Epithelial cell of proximal tubule (primary cell): ENCODE data around the gene KLB. TPM values are rescaled to one million over a fixed set of nuclear protein-coding genes. Genes with fewer than 3 reads are reported as not detected.

Experiments used
- DNase-seq: peaks from one replicate; pipeline ENCODE4 v3.0.0-alpha.2; 2011; ENCODE audit warnings: low read depth
- H3K4me3 ChIP-seq: 2 replicates; pipeline ENCODE4 v1.5.1; 2011; ENCODE audit warnings: low read depth, mild to moderate bottlenecking, low read length
- total RNA-seq: library from RNA; depleted of rRNA; stranded (reverse); fragments of >200 nt; gene quantifications from 2 replicates; pipeline ENCODE4 v1.2.3, GENCODE V29; 2015
- TF ChIP-seq, protein P1 (sequence below): conservative IDR thresholded peaks from 2 replicates; pipeline ENCODE4 v1.5.1; 2012; ENCODE audit warnings: low read depth, mild to moderate bottlenecking, low read length

Gene KLB
- total RNA-seq, 1 donor from 2014 or later: not detected

DNA sequence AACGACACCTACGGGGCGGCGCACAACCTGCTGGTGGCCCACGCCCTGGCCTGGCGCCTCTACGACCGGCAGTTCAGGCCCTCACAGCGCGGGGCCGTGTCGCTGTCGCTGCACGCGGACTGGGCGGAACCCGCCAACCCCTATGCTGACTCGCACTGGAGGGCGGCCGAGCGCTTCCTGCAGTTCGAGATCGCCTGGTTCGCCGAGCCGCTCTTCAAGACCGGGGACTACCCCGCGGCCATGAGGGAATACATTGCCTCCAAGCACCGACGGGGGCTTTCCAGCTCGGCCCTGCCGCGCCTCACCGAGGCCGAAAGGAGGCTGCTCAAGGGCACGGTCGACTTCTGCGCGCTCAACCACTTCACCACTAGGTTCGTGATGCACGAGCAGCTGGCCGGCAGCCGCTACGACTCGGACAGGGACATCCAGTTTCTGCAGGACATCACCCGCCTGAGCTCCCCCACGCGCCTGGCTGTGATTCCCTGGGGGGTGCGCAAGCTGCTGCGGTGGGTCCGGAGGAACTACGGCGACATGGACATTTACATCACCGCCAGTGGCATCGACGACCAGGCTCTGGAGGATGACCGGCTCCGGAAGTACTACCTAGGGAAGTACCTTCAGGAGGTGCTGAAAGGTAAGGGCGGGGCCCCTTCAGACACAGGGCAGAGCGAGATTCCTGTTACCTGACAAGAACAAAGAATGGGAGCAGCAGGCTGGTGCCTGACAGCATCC is 40.3 kb downstream of the KLB start:
- TF ChIP-seq, protein P1, sequence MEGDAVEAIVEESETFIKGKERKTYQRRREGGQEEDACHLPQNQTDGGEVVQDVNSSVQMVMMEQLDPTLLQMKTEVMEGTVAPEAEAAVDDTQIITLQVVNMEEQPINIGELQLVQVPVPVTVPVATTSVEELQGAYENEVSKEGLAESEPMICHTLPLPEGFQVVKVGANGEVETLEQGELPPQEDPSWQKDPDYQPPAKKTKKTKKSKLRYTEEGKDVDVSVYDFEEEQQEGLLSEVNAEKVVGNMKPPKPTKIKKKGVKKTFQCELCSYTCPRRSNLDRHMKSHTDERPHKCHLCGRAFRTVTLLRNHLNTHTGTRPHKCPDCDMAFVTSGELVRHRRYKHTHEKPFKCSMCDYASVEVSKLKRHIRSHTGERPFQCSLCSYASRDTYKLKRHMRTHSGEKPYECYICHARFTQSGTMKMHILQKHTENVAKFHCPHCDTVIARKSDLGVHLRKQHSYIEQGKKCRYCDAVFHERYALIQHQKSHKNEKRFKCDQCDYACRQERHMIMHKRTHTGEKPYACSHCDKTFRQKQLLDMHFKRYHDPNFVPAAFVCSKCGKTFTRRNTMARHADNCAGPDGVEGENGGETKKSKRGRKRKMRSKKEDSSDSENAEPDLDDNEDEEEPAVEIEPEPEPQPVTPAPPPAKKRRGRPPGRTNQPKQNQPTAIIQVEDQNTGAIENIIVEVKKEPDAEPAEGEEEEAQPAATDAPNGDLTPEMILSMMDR: peak; percentile 19
- no peak for DNase-seq
- peak overlapping the region; percentile 25 for H3K4me3 ChIP-seq

DNA sequence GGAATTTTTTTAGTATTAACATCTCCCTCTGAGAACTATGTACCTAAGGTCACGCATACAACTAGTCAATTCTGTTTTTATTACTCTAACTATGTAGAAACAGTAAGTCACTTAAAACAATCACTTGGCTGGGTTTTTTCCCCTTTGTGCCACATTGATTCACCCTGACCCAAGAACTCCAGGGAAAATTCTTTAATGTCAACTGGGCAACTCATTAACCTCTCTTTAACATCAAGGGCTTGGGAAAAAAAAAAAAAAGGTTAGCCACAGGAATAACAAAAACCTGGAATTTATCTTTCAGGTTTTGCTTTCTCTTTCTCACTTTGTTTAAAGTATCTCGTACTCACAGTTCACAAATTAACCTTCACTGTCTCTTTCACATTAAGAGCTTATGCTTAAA is 43.9 kb downstream of the KLB start:
- TF ChIP-seq, protein P1: no peak
- no peak overlapping the region for H3K4me3 ChIP-seq
- no peak for DNase-seq

DNA sequence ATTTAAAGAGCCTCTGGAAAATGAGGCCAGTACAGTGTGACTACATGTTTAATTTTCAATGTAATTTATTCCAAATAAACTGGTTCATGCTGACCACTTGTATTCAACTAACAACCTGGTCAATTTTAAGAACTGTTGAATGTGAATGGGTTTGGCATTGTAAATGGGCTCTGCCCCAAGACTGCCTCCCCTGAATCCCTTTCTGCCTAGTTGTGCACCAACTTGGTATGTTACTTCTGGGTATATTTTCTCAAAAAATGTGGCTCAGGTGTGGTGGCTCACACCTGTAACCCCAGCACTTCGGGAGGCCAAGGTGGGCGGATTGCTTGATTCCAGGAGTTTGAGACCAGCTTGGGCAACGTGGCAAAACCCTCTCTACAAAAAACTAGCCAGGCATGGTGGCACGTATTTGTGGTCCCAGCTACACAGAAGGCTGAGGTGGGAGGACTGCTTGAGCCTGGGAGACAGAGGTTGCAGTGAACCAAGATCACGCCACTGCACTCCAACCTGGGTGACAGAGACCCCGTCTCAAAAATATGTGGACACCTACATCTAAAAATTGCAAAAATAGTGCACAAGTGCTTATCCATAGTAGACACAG is 44.8 kb downstream of the KLB start:
- DNase-seq: no peak
- no peak overlapping the region for H3K4me3 ChIP-seq
- TF ChIP-seq, protein P1: no peak

DNA sequence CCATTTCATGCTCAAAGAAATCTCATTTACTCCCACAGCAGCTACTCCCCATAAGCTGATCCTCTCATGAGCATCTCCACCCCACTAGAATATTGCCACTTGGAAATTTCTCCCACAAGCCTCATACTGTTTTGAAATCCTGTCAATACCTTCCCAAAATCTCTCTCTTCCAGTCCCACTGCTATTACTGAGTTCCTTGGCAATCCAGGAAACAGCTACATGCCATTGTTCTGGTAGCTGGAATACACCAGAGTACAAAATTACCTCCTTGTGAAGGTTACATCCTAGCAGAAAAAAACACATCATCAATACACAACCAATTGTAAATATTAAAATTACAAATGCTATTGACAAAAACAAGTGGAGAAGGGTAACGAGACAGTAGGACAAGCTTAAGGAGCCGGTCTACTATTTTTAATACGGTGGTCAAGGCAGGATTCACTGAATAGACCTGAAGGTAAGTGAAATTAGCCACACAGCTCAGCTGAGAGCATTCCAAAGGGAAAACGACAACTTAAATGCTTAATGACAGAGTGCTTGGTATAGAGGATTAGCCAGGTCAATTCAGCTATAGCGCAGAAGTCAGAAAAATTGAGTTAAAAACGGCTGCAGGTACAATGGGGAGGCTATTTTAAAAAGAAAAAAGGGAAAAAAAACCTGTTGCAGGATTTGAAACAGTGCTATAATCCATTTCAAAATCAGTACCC is 45.6 kb downstream of the KLB start:
- no peak overlapping the region for H3K4me3 ChIP-seq
- DNase-seq: no peak
- TF ChIP-seq, protein P1: no peak

DNA sequence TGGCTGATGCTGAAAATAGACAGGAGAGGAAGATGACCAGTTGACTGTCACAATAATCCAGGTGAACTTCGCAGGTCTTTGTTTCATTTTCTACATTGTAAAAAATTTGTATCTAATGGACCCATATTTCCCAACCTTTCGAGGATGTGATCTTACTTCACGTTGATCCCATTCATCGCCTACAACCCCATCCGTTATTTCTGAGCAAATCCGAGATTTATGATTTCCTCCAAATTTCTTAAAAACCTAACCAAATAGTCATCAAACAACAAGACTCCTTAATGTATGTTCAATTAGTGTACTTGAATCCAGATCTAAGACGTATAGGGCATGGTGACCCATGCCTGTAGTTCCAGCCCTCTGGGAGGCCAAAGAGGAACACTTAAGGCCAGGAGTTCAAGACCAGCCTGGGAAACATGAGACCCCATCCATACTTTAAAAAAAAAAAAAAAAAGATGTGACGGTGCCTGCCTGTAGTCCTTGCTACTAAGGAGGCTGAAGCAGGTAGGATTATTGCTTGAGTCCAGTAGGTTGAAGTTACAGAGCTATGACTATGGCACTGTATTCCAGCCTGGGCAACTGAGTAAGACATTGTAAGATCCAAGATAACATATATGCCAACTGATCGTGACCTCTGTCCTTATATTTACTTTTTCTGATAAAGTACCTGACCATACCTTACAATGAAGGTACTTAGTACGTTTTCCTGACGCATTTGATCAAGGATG is 46.3 kb downstream of the KLB start:
- H3K4me3 ChIP-seq: no peak overlapping the region
- DNase-seq: no peak
- TF ChIP-seq, protein P1: no peak

DNA sequence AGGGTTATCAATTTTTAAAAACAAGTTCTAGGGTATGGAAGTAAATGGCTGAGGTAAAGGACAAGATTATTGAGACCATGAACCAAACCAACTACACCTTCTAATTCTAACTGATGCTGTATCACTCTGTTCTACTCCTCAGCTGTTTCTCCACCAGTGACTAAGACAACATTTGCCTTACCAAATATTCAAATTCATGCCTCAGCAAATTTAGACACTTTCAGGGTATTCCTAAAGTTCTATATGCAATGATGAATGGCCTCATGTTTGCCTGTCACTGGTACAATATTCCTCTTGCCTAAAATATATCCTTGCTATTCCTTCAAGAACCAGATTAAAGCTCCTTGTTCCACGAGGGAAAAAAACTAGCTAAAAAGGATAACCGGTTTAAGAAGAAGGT is 47.0 kb downstream of the KLB start:
- no peak overlapping the region for H3K4me3 ChIP-seq
- DNase-seq: no peak
- TF ChIP-seq, protein P1: no peak
